ENCODE data around the gene CAVIN1. TPM values are rescaled to one million over a fixed set of nuclear protein-coding genes. Genes with fewer than 3 reads are reported as not detected.
"Not testable (repeated sequence)": the region's sequence is repeated elsewhere in the genome, so short reads cannot be mapped to it uniquely, and the experiment has no call there.

Gene CAVIN1
- total RNA-seq, 1 experiment from 2014 or later, result 48.7 TPM

DNA sequence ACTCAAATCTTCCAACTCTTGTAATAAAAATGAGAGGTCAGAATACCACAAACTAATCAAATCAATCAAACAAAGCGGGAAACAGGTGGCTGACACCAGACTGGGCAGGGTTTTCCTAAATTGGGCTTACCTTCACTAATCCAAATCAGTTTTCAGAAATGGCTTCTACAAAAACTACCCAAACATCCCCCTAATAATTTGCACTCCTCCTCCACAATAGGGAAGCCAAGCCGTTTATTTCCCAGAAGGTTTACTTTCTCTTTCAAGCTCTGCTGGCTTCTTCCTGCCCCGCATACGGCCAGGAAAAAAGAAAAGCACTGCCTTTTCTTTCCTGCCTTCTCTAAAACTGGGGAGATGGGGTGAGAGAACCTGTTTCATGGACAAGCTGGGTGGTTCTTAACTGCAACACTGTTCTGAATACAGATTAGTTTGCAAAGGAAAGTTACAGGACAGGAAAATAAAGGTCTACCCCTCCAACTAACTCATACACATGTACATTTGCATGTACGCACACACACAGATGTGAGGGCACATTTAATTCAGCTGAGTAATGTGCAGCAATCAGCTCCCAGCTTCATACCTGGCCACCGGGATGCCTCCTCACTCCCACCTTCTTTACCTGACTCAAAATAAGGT is 44.0 kb downstream of the CAVIN1 start:
- peak; percentile 61 for DNase-seq (ENCODE audit: low spot score)

DNA sequence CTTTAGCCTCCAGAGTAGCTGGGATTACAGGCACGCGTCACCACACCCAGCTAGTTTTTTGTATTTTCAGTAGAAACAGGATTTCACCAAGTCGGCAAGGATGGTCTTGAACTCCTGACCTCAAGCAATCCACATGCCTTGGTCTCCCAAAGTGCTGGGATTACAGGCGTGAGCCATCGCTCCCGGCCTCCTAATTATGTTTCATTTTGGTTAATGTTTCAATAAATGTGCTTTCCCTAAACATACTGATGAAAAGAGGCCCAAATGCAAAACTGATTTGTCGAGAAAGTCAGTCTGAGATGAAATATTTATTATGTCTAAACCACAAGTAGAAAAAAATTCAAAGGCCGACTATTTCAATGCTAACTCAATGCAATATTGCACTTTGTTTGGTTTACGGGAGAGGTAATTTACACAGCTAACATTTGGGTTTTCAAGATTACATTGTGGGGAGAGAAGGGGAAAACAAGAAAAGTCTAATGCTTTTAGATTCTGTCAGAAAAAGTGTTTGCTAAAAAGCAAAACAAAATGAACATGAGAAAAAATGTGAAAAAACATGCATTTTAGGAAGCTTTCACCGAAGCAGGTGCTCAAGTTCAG is 44.6 kb downstream of the CAVIN1 start:
- DNase-seq (ENCODE audit: low spot score), result no peak

DNA sequence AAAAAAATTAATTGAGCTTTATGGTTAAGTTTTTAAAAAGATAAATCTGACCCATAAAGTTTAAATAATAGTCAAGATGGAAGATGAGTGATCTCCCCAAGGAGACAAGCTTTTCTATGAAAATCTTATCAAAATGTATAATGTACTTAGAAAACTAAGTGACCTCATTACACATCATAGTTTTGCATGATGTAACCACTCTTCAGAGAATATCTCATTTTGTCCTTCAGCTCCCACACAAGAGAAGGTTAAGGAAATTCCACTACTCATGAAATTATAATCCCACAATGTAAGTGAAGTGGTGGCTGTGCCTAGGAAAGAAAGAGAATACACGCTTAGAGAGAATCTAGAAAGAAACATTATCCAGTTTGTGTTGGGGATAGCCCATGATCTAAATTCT is 49.2 kb downstream of the CAVIN1 start:
- DNase-seq (ENCODE audit: low spot score), result no peak

DNA sequence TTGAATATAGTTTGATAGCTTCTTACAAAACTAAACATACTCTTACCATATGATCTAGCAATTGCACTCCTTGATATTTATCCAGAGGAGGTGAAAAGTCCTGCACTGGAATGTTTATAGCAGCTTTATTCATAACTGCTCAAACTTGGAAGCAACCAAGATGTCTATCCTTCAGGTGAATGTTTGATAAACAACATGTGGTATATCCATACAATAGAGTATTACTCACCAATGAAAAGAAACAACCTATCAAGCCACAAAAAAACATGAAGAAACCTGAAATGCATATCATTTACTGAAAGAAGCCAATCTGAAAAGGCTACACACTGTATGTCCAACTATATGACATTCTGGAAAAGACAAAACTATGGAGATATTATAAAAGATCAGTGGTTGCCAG is 50.9 kb downstream of the CAVIN1 start:
- no peak for DNase-seq (ENCODE audit: low spot score)

DNA sequence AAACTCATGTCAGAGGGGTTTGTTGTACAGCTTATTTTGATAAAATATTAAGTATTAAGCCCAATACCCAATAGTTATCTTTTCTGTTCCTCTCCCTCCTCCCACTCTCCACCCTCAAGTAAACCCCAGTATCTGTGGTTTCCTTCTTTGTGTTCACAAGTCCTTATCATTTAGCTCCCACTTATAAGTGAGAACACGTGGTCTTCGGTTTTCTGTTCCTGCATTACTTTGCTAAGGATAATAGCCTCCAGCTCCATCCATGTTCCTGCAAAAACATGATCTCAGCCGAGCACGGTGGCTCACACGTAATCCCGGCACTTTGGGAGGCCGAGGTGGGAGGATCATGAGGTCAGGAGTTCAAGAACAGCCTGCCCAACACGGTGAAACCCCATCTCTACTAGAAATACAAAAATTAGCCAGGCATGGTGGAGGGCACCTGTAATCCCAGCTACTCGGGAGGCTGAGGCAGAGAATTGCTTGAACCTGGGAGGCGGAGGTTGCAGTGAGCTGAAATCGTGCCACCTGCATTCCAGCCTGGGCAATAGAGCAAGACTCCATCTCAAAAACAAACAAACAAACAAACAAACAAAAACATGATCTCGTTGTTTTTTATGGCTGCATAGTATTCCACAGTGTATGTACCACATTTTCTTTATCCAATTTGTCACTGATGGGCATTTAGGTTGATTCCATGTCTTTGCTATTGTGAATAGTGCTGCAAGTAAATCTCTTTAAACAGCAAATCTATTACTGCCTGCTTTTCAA is 54.1 kb downstream of the CAVIN1 start:
- DNase-seq (ENCODE audit: low spot score), result not testable (repeated sequence)

GRCh38 chr17:42368310-42368709 is 54.7 kb downstream of the CAVIN1 start:
- DNase-seq (ENCODE audit: low spot score), result not testable (repeated sequence)

DNA sequence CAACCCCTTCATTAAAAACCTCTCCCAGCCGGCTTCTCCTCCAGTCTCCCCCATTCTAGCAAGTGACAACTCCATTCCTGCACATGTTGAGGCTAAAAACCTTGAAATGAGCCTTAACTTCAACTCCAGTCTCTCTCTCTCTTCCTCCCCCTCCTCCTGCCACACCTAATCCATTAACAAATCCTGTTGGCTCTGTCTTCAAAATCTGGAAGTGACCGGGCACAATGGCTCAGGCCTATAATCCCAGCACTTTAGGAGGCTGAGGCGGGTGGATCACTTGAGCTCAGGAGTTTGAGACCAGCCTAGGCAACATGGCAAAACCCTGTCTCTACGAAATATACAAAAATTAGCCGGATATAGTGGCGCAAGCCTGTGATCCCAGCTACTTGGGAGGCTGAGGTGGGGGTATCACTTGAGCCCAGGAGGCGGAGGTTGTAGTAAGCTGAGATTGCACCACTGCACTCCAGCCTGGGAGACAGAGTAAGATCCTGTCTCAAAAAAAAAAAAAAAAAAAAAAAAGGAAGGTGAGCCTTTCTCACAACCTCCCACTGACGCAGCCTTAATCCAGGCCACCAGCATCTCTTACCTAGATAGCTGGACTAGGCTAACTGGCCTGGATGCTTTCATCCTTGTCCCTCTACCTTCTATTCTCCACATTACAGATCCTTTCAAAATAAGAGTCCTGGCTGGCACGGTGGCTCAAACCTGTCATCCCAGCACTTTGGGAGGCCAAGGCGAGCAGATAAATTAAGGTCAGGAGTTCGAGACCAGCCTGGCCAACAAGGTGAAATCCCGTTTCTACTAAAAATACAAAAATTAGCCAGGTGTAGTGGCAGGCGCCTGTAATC is 56.7 kb downstream of the CAVIN1 start:
- DNase-seq (ENCODE audit: low spot score), result not testable (repeated sequence)

GRCh38 chr17:42365136-42365535 is 57.9 kb downstream of the CAVIN1 start:
- DNase-seq (ENCODE audit: low spot score), result no peak

- DNase-seq (ENCODE audit: low spot score), result no peak
Measured at GRCh38 chr17:42363767-42364585, 59.1 kb downstream of the CAVIN1 start.

DNA sequence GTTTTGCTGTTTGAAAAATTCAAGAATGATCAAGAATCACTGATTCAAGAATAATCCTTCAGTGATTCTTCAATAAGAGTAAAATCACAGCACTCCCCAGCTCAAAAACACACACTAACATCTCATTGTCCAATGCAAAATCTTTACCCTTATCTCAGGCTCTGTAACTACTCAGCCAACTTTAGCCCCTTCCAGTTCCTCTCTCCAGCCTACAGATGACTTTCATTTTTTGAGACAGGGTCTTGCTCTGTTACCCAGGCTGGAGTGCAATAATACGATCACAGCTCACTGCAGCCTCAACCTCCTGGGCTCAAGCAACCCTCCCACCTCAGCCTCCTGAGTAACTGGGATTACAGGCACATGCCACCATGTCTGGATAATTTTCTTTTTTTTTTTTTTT is 59.8 kb downstream of the CAVIN1 start:
- DNase-seq (ENCODE audit: low spot score), result no peak

GRCh38 chr17:42362245-42362961 is 60.7 kb downstream of the CAVIN1 start:
- no peak for DNase-seq (ENCODE audit: low spot score)

GRCh38 chr17:42361781-42362186 is 61.3 kb downstream of the CAVIN1 start:
- peak; percentile 58 for DNase-seq (ENCODE audit: low spot score)

GRCh38 chr17:42360388-42360787 is 62.7 kb downstream of the CAVIN1 start:
- not testable (repeated sequence) for DNase-seq (ENCODE audit: low spot score)

- no peak for DNase-seq (ENCODE audit: low spot score)
Measured at GRCh38 chr17:42359133-42359532, 63.9 kb downstream of the CAVIN1 start.

DNA sequence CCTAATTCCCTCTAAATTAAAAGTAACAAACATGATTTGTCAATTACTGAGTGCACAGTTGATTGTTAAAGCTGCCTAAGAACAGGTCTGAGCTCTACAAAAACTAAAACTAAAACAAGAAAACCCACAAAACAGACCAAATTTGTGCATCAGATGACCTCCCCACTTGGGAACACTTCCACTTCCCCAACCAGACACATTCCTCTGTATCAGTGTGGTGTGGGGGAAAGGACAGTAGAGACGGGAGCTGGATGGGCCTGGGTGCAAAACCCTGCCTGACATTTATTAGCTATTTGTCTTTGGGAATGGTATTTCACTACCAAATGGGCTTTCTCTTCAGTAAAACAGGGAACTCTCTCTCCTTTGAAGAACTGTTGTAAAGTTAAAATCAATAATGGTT is 64.6 kb downstream of the CAVIN1 start:
- no peak for DNase-seq (ENCODE audit: low spot score)

GRCh38 chr17:42354956-42355843 is 67.9 kb downstream of the CAVIN1 start:
- DNase-seq (ENCODE audit: low spot score), result no peak

Measured in HT-29 (cell line).